GM18870 (cell line): ENCODE measurements around the gene PACSIN1.

Experiments
- ATAC-seq: cut with Tn5 transposase; IDR thresholded peaks from one replicate; pipeline ENCODE4 v1.9.1; 2021; ENCODE audit warnings: moderate library complexity; ENCODE audit not compliant: unreplicated experiment

PACSIN1 gene

DNA sequence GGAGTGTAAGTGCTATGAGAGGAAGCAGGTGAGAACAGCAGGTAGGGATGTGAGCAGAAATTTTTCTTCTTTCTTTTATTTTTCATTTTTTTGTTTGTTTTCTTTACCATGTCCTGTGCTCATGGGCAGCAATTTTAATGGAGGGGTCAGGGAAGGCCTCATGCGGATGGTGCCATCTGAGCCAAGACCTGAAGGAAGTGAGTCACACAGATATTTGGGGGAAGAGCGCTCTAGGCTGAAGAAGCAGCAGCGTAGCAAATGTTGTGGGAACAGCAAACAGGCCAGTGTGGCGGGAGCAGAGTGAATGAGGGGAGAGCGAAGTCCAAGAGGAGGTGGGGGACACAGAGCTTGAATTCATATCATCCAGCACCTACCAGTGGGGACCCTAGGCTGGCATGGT lies 77.5 kb downstream of the PACSIN1 start:
- no peak for ATAC-seq

DNA sequence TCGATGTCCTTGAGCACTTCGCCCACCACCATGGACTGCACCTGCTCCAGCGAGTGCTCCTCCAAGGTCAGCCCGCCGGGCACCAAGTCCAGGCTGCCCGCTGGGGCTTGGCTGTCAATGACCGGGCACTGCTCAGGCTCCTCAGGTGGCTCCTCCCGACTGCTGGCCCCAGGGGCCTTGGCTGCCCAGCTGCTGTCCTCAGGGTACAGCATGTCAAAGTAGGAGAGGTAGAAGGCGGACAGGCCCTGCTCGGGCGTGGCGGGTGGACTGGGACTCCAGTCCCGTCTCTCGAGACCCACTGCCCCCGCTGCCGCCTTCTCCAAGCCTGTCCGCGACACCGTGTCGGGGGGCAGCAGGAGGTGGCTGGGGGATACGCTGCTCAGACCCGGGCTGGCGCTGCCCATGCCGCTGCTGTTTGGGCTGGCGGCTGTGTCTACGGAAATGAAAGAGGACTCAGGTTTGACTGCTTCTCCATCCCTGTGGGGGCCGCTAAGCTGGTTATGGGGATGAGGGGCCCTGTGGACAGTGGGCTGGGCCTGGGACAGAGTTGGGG lies 78.3 kb downstream of the PACSIN1 start:
- ATAC-seq, result no peak

DNA sequence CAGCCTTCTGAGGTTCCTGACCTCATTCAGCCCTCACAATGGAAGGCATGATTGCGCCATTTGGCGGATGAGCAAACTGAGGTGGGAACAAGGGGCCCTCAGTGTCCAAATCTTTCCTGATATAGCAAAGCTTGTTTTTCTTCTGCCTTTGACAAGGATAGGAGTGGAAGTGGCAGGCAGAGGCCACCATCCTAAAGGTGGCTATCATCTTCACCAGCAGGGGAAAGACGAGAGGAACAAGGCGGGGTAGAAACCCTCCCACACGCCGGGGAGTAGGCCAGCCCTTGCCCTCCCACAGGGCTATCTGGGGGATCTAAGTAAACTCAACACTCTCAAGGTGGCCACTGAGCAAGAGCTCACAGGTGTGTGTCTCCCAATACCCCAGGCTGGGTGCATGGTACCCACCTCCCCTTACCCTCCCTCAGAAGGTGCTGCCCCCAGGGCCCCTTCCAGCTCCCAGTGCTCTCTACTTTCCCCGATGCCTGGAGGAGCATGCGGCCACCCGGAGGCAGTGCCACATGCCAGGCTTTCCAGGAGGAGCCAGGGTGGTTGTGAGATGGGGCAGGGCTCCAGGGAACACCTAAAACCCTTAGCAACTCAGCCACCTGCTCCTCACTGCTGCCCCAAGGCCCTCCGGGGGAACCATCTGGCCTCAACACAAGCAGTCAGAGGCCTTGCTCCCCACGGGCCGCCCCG lies 79.0 kb downstream of the PACSIN1 start:
- ATAC-seq, result no peak

DNA sequence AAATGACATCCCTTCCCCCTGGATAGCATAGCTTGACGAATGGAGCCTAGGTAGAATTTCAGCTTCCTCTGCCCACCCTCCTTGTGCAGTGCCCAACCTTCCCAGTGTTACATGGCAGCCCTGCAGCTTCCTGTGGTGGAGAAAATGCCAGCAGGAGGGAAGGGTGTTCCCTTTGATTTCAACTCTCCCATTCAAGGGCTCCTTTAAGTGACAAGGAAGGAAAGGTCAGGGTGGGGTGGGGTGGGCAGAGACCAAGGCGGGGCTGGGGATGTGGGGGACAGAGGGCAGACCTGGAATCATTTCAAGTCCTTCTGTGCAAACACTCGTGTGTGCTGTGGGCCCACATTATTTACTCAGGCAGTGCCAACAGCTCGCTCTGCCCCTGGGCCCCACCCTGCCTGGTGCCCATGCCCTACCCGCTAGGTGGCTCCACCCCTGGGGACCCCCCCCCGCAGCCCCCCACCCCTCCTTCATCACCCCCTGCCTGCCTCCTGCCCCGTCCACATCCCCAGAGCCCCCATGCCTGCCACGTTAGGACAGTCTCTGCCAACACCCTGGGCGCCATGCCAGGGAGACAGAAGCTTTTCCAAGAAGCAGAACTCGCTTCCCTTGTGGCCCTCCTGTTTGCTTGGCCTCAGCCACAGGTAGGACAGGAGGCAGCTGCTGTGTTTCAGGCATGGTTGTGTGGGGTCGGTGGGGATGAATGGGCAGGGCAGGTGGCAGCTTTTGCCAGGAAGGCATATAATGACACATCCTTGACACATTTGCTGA lies 80.9 kb downstream of the PACSIN1 start:
- no peak for ATAC-seq

DNA sequence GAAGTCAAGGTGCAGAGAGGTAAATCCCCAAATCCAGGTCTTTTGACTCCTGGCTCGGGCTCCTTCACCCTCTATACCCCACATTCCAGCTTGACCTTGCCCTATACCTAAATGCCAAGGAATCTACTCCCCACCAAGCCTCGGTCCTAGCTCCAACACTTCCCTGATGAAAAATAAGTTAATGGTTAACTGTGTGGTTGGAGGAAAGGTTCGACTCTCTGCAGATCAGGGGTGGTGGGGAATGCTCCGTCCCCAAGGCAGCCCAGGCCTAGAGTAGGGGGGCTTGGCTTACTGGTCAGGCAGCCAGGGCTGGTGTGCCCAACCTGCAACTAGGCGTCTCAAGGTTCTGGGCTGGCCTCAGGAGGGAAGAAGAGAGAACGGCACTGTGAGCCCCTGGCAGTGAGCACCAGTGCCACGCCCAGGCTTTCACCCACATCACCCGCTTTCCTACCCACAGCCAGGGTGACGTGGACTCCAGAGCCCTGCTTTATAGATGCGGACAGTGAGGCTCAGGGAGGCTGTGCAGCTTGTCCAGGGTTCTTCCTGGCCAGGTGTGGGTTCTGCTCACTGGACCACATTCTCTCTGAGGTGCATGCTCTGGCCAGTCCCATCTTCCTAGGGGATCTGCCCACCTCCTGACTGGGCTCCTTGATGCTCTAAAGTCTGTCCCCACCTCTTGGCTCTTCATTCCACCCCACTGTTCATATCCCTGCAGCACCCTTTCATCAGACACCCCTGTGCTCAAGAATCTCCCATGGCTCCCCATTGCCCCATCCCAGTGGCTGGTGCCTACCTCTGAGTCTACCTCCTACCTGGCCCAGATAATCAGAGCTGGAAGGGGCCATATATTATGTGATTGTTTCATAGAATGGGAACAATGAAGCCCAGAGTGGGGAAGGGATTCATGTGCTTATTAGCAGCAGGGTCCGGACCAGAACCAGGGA lies 82.1 kb downstream of the PACSIN1 start:
- no peak for ATAC-seq

DNA sequence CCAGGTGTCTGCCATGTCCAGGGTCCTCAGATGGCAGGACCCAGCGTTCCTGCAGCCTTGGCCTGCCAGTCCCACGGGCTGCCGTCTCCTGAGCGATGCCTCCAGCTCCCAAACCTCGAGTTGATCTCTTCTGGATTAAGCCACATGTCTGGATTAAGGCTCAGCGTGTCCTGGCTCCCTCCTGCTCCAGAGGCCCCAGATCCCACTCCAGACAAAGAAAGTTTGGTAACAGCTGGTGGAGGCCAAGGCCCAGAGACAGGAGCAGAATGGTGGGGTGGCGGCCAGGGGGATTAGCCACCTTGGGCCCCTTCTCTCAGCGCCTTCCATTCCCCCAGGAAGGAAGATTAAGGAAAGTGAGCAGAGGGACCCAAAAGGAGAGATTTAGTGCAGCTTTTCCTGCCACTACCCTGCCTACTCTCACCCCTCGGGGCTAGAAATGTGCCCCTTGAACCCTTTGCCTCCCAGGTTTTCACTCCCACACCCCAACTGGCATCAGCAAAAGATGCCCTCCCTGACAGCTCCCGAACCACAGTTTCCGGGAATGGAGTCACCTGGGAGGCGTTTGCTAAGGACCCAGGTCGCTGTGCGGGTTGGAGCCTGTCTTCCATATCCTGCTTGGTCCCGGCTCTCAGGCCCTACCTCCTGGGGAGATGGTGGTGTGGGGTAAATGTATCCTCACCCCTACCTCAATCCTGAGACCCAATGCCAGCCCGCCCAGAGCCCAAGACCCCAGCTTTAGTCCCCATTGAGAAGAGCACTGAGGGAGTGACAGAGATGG lies 83.3 kb downstream of the PACSIN1 start:
- ATAC-seq, result no peak

DNA sequence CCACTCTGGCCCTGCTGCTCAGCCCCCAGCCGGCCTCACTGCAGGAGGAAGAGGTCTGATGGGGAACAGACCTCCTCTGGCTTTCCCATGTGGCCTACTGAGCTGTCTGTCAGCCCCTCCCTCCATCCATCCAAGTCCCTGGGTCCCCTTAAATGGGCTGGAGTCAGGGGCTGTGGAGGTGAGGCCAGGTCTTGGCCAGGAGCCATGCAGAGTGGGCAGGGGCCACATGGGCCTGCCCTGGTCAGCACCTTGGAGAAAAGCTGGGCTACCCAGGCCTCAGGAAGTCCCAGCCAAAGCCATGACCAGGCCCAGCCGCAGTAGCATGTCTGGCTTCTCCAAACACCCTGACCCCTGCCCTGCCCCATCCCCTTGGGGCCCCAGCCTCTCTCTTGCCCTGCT lies 83.9 kb downstream of the PACSIN1 start:
- ATAC-seq, result no peak

DNA sequence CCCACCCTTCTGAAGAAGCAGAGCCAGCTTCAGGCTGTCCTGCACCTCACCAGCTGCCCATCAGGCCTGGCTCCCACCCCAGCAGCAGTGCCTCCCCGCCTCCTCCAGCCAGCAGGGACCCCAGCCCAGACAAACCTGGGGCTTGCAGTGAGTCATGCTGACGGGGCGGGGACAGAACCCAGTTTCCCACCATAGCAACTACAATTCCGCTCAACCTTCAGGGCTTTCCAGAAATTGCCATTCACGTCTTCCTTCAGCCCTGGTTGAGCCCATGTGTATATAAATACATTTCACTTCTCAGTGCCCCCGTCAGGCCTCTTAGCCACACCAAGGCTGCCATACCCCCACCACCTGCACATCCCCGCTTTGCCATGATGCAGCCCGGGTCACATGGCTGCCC lies 85.8 kb downstream of the PACSIN1 start:
- no peak for ATAC-seq

DNA sequence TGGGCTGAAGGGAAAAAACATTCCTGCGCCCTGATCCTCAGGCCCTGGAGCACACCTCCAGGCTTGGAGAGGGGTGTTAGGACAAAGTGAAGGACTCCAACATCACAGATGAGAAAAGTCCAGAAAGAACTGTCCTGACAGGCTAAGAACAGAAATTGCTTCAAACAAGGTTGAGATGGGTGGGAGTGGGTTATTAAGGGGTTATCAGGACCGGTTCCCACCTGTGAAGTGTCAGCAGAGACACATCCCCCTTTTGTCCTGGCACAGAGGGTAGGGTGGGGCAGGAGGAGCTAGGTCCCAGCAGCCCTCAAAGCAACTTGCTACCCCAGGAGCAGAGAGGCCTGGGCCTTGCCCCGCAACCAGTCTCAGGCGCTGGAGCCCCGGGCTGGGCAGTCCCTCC lies 86.7 kb downstream of the PACSIN1 start:
- ATAC-seq, result no peak

DNA sequence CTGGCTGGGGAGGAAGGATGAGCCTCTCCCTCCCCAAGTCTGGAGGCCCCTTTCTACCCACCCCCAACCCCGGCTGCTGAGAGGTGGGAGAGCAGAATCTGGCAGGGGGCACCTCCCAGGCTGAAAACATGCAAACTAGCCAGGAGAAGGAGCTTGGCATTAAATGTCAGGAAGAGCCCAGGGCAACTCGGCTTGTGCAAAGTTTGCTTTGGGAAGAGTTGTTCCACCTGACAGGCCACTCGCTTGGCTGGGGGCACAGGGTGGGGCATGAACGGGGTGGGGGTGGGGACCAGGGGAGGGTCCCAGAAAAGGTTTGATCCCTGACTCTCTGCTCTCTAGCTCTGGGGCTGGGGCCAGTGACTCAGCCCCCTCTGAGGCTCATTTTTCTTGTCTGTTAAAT lies 87.3 kb downstream of the PACSIN1 start:
- no peak for ATAC-seq

DNA sequence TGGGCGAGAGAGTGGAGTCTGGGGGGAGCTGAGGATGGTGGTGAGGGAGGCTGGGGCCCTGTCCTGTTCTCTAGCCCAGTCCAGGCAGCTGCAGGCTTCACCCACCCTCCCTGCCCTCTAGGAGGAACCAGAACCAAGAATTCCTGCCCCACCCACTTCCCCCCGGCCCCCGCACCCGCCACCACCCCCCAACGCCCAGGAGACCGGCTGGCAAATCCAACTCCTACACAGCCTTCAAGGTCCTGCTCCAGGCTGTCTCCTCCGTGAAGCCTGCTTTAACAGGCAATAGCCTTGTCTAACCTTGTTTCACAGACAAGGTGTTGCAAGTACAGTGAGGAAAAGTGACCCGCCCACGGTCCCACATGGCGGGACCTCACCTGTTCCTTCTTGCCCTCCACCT lies 87.9 kb downstream of the PACSIN1 start:
- ATAC-seq, result no peak

DNA sequence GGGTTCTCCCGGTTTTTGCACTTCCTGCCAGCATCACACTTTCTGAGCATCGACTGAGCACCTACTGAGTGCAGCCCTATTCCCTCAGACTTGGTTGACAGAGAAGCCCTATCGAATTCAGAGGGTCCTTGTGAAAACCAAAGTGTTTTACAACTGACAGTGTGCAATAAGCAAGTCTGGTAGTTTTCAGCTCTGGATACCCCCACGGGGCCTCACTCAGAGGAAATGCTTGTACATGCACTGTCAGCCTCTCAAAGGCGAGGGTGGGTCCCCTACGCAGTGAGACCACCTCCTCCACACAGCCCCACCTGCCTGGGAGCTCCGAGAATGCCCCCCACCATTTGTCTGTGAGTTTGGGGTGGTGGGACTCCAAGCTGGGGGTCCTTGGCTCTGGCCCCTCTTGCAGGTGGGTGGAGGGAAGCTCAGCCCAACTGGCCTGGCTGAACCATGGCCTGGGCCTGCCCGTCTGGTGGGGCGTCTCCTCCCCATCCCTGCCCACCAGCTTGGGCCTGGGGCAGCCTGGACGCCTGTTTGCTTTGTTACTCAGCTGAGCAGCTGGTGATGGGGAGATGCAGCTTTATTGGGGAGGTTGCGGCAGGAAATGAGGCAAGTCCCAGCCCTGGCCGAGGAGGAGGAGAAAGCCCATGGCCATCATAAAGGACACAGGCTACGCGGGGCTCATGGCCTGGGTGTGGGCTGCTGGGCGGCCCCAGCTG lies 88.6 kb downstream of the PACSIN1 start:
- ATAC-seq, result no peak

DNA sequence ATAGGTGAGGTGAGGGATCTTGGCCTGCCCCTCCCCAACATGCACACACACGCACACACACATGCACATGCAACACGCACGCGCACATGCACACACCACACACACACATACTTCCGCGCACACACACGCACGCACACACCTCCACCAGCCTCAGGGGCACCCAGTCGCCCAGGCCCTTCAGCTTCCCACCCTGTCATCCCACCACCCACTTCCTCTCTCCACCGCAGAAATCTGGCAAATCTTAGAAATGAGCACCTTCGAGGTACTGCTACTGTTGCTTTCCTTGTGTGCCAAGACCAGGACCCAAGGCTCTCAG lies 89.1 kb downstream of the PACSIN1 start:
- ATAC-seq, result no peak

DNA sequence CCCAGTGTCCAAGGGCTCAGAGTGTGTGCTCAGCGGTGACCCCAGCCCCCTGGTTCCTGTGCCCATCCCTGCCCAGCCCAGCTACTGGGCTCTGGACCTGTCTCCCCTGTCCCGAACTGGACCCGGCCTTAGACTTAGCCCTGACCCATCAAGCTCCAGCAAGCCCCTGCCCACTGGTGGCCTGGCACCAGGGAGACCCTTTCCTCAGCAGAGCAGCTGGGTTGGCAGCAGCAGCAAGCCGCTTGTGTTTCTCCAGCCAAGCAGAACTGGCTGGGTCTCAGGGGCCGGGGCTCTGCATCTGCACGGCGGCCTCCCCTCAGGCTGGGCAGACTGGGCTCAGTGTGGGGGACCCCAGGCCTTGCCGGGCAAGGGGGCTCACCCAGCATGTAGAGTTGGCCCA lies 89.5 kb downstream of the PACSIN1 start:
- ATAC-seq, result no peak

DNA sequence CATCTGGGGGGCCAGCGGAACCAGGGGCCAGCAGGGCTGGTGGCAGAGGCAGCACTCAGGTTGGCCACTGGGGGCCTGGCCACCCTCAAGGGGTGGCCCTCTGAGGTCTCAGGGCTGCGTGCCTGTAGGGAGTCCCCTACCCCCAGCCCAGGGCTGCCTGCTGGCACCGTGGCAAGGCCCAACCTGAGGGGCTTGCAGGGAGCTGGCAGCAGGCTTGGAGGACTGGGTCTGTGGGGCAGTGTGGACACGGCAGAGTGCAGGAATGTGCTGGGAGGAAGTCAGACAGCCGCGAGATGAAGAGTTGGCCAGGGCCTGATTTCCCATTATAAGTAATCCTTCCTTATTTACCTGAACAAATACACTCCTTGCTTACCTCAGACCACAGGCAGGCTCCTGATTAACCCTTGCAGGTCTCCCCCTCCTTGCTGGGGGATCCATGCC lies 90.2 kb downstream of the PACSIN1 start, which contains the start of gene SPDEF:
SPDEF (minus strand) TSS at position 299 of the 441 bp plus-strand sequence. CDS start 11,874 bp downstream, outside the sequence.
- ATAC-seq, result no peak

DNA sequence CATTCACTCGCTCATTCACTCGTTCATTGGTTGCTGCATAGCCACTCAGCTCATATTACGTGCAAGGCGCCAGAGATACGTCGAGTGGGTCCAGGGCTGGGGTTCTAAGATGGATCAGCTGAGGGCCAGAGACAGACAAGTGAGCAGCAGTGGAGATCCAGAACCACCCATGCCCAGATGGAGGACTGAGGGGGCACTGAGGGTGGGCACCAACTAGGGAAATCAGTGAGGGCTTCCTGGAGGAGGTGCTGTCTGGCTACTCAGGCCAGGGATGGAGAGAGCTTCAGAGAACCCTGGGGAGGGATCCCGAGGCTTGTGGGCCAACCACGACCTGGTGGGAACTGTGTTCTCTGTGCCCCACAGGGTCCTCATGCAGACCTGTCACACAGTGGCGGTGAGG lies 90.6 kb downstream of the PACSIN1 start:
- ATAC-seq, result no peak

DNA sequence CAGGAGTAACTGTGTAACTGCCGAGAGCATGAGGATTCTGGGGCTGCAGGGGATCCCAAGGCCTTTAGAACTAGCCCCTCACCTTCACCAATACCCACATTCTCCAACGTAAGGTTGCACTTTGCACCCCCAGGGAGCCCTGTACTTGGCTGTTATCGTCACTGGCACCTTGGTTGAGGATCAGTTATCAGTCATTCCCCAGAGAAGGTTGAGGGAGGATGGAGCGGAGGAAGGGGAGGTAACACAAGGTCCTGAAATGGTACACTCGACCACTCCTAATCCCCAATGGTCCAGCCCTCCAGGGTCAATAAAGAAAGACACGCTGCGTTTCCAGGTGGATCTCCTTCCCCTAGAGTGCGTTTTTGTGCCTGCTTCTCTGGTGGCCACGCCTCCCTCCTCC lies 91.4 kb downstream of the PACSIN1 start:
- ATAC-seq, result no peak

DNA sequence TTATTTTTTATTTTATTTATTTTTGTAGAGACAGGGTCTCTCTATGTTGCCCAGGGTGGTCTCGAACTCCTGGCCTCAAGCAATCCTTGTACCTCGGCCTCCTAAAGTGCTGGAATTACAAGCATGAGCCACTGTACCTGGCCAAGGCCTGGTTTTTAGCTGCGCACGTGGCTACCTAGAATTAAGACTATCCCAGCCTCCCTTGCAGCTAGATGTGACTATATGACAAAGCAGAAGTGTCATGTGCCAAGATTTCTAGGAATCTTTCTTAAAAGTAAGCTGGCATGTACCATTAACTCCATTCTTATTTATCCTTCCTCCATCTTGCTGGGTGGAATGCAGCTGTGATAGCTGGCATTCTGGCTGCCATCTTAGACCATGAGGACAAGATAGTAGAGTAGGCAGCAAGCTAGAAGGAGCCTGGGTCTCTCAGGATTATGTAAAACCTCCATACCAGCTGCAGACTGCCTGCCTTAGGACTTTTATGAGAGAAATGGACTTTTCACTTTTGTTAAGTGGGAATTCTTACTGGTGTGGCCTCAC lies 92.4 kb downstream of the PACSIN1 start:
- ATAC-seq, result no peak

DNA sequence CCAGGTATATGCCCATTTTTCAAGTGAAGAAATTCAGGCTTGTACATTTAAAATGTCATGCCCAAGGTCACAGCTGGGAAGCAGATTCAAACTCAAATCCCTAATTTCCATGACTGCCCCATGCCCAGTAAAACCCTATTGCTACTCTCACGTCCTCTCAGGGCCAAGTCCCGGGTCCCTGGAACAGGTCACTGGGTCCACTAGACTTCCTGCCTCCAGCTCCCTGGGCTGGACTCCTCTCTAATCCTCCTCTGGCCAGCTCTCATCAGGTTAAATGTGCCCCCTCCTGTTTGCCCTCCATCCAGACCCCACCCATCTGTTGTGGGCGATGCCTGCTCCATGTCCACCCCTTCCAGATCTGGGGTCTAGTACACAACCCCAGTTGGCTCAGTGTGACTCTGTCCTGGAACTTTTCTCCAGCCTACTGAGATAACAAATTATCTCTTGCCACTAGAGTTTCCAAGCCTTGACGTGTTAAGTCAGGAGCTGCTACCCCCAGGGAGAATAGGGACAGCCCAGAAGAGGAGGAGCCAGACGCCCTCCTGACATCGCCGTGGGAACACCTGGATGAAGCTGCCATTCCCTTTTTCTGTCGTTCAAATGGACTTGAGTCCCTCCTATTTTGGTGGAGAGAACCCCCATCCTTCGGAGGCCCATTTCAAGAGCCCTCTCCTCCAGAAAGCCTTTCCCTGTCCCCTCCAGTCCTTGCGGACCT lies 93.9 kb downstream of the PACSIN1 start:
- no peak for ATAC-seq
